CD4-positive, alpha-beta memory T cell (primary cell): Measurements from ENCODE around the gene KDM5C. TPM values are rescaled to one million over a fixed set of nuclear protein-coding genes. Genes with fewer than 3 reads are reported as not detected.

Experiments used
- CTCF ChIA-PET: fragments of 350-600 bp; sonication (Branson Sonifier 250); formaldehyde crosslinking; loops from one replicate; lab custom pipeline; 2021; ENCODE audit warnings: inconsistent platforms; ENCODE audit not compliant: partially characterized antibody; lab: Charles Lee
- POLR2A ChIA-PET: fragments of 350-600 bp; sonication (Branson Sonifier 250); formaldehyde crosslinking; loops from one replicate; lab custom pipeline; 2021; ENCODE audit not compliant: partially characterized antibody; lab: Charles Lee
- DNase-seq, 5 donors: peaks; one replicate each; pipeline versions ENCODE4 v3.0.0 to v3.0.0-alpha.2; 2020 to 2022; ENCODE audit warnings: mixed read lengths in 1 of 5
- H3K27ac ChIP-seq: one replicate; pipeline ENCODE4 v1.7.0; 2013; ENCODE audit warnings: low read depth, low read length
- H3K27me3 ChIP-seq: 2 replicates; pipeline ENCODE4 v1.7.0; 2013; ENCODE audit warnings: mild to moderate bottlenecking, low read length, moderate library complexity; ENCODE audit not compliant: insufficient read depth
- H3K36me3 ChIP-seq: 2 replicates; pipeline ENCODE4 v1.7.0; 2013; ENCODE audit warnings: mild to moderate bottlenecking, low read length, moderate library complexity; ENCODE audit not compliant: insufficient read depth
- H3K4me1 ChIP-seq: 2 replicates; pipeline ENCODE4 v1.7.0; 2013; ENCODE audit warnings: mild to moderate bottlenecking, low read length, moderate library complexity; ENCODE audit not compliant: insufficient read depth
- H3K4me3 ChIP-seq, 2 donors: one replicate each; pipeline ENCODE4 v1.7.0; 2013; ENCODE audit warnings: low read length in 2 of 2, mild to moderate bottlenecking in 1 of 2
- H3K9me3 ChIP-seq, 2 donors: one replicate each; pipeline ENCODE4 v1.7.0; 2013; ENCODE audit warnings: low read length in 2 of 2, control low read depth in 1 of 2; ENCODE audit not compliant: control insufficient read depth in 1 of 2
- H3K27ac Mint-ChIP-seq, 7 donors: one replicate each; pipeline ENCODE4 v1.8.0; 2020 to 2021; ENCODE audit warnings: mixed read lengths in 7 of 7, mild to moderate bottlenecking in 6 of 7, inconsistent platforms in 3 of 7, moderate library complexity in 3 of 7
- H3K27me3 Mint-ChIP-seq, 2 donors: one replicate each; pipeline ENCODE4 v1.8.0; 2020 to 2021; ENCODE audit warnings: mixed read lengths in 2 of 2
- H3K36me3 Mint-ChIP-seq, 2 donors: one replicate each; pipeline ENCODE4 v1.8.0; 2020 to 2021; ENCODE audit warnings: mixed read lengths in 2 of 2, inconsistent platforms in 1 of 2, mild to moderate bottlenecking in 1 of 2
- H3K4me1 Mint-ChIP-seq, 4 donors: one replicate each; pipeline ENCODE4 v1.8.0; 2020 to 2021; ENCODE audit warnings: mixed read lengths in 4 of 4, mild to moderate bottlenecking in 1 of 4
- H3K4me3 Mint-ChIP-seq, 8 donors: one replicate each; pipeline ENCODE4 v1.8.0; 2020 to 2021; ENCODE audit warnings: mixed read lengths in 8 of 8, mild to moderate bottlenecking in 7 of 8, moderate library complexity in 6 of 8, inconsistent platforms in 3 of 8
- H3K9me3 Mint-ChIP-seq, 8 donors: one replicate each; pipeline ENCODE4 v1.8.0; 2020 to 2021; ENCODE audit warnings: mixed read lengths in 8 of 8, mild to moderate bottlenecking in 5 of 8, inconsistent platforms in 3 of 8, moderate library complexity in 1 of 8
- intact Hi-C: fragments of 100-400 bp; cut with micrococcal nuclease; formaldehyde crosslinking; loops from one replicate; pipeline ENCODE4 v1.15.1; 2023
- polyA plus RNA-seq, 2 donors: library from polyadenylated mRNA; unstranded; fragments of 300-500 nt; fragmentation: Illumina TruSeq; gene quantifications; one replicate each; pipeline ENCODE4 v1.2.3, GENCODE V29; 2021
- total RNA-seq, 2 experiments: library from RNA; stranded (reverse); gene quantifications; one replicate each; pipeline ENCODE4 v1.2.3, GENCODE V29; 2021

Gene KDM5C
- total and polyA plus RNA-seq, 4 experiments from 2014 or later: 8.0 to 127 (median 73.3) TPM

DNA sequence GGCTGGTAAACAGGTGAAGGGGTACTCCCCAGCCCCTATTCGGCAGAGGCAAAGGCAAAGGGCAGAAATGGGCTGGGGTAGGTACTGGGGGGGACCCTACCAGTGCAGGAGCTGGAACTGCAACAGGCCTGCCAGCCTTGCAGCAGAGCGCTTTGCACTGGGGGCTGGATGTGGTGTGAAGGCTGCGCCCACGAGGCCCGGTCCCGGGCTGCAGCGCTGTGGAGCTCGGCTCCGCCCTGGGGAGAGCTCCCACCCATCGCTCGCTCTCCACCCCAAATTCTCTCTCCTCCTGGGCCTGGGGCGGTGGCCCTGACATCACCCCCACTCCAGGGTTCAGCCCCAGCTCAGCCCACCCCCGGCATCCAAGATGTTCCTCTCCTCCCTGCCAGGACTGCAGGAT is 32.2 kb upstream of the KDM5C start:
- no peaks in the 10 kb centered on the region for H3K27me3 Mint-ChIP-seq
- H3K4me3 Mint-ChIP-seq: no peak overlapping the region
- H3K27me3 ChIP-seq: no peaks in the 10 kb centered on the region
- DNase-seq: no peak
- H3K27ac ChIP-seq: no peak overlapping the region
- ChIA-PET CTCF (interaction anchor here (1.0 to 1.1 kb wide), 2 partner anchors 26 to 54 kb away, joined by 3 to 4 read pairs; no protein-coding TSS in a partner anchor), POLR2A (no interaction called here)
- H3K4me1 Mint-ChIP-seq: peaks cover 8 to 10% (median 10%) of the 10 kb centered on the region in 4 donors
- no peaks in the 10 kb centered on the region for H3K36me3 Mint-ChIP-seq
- intact Hi-C loops: no loop called here
- no peaks in the 10 kb centered on the region for H3K36me3 ChIP-seq
- peaks cover 10% of the 10 kb centered on the region for H3K4me1 ChIP-seq
- peaks cover 0 to 3% (median 0%) of the 10 kb centered on the region in 8 donors for H3K9me3 Mint-ChIP-seq
- no peak overlapping the region for H3K27ac Mint-ChIP-seq
- H3K4me3 ChIP-seq: no peak overlapping the region
- no peaks in the 10 kb centered on the region for H3K9me3 ChIP-seq

GRCh38 chrX:53256446-53257041 is 31.5 kb upstream of the KDM5C start:
- H3K4me1 ChIP-seq: peaks cover 4% of the 10 kb centered on the region
- no peaks in the 10 kb centered on the region for H3K36me3 ChIP-seq
- H3K4me1 Mint-ChIP-seq: peaks cover 3 to 4% (median 4%) of the 10 kb centered on the region in 4 donors
- no peaks in the 10 kb centered on the region for H3K27me3 ChIP-seq
- H3K4me3 Mint-ChIP-seq: no peak overlapping the region
- POLR2A ChIA-PET: no interaction called here
- no peaks in the 10 kb centered on the region for H3K27me3 Mint-ChIP-seq
- peaks cover 0 to 3% (median 0%) of the 10 kb centered on the region in 8 donors for H3K9me3 Mint-ChIP-seq
- intact Hi-C loops: no loop called here
- CTCF ChIA-PET: interaction anchor here (1.1 kb wide), 1 partner anchor 54 kb away, joined by 4 read pairs; no protein-coding TSS in a partner anchor
- no peak overlapping the region for H3K27ac Mint-ChIP-seq
- H3K36me3 Mint-ChIP-seq: no peaks in the 10 kb centered on the region
- no peaks in the 10 kb centered on the region for H3K9me3 ChIP-seq
- no peak for DNase-seq
- H3K4me3 ChIP-seq: no peak overlapping the region
- no peak overlapping the region for H3K27ac ChIP-seq

- Mint-ChIP-seq H3K27ac (no peak overlapping the region), H3K9me3 (peaks cover 0 to 3% (median 0%) of the 10 kb centered on the region in 8 donors), H3K4me3 (no peak overlapping the region), H3K4me1 (no peaks in the 10 kb centered on the region), H3K36me3 (no peaks in the 10 kb centered on the region), H3K27me3 (no peaks in the 10 kb centered on the region)
- no peaks in the 10 kb centered on the region for H3K9me3 ChIP-seq
- DNase-seq: no peak
- intact Hi-C loops: no loop called here
- H3K4me1 ChIP-seq: no peaks in the 10 kb centered on the region
- H3K4me3 ChIP-seq: no peak overlapping the region
- POLR2A ChIA-PET: no interaction called here
- H3K27ac ChIP-seq: no peak overlapping the region
- CTCF ChIA-PET: no interaction called here
- H3K36me3 ChIP-seq: no peaks in the 10 kb centered on the region
- H3K27me3 ChIP-seq: no peaks in the 10 kb centered on the region
These were observed 30.8 kb upstream of the KDM5C start for GRCh38 chrX:53255738-53256191.

DNA sequence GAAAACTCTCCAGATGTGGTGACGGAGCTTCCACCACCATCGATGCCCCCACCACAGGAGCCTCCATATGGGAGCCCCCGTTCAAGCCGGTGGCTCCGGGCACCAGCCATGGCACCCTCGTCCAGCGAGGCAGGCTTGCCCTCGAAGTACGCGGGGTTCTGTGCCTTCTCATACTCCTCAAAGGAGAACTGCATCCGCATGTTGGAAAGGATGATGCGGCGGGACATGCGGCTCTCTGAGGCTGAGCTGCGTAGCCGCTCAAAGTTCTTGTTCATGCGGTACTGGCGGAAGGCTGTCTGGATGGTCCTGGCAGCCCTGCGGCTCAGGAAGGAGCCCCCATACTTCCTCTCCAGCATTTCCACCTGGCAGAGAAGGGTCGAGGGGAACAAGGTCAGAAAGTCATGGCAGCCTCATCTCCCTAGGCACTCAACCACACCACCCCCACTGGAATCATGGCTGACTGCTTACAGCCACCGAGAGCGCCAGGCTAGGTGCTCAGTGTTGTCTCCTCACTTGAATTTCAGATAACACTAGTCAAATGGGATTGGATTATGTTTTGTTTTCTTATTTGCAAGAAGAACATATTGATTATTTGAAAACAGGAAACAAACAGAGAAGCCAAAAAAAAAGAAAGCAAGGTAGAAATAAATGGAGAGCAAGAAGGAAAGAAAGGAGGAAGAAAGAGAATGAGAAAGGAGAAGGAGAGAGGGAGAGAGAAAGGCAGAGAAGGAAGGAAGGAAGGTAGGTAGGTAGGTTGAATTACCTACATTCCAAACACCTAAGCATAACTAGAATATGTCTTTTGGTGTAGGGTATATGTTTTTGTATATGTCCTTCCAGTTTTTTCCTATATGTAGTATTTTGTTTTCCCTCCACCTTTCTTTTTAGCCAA is 29.8 kb upstream of the KDM5C start:
- peaks cover 0 to 3% (median 0%) of the 10 kb centered on the region in 8 donors for H3K9me3 Mint-ChIP-seq
- intact Hi-C loops: no loop called here
- no peaks in the 10 kb centered on the region for H3K27me3 Mint-ChIP-seq
- ChIA-PET CTCF (no interaction called here), POLR2A (no interaction called here)
- no peaks in the 10 kb centered on the region for H3K27me3 ChIP-seq
- no peaks in the 10 kb centered on the region for H3K4me1 Mint-ChIP-seq
- no peaks in the 10 kb centered on the region for H3K36me3 ChIP-seq
- no peak overlapping the region for H3K27ac ChIP-seq
- no peak for DNase-seq
- no peaks in the 10 kb centered on the region for H3K9me3 ChIP-seq
- H3K36me3 Mint-ChIP-seq: no peaks in the 10 kb centered on the region
- H3K27ac Mint-ChIP-seq: peak overlapping the region in 2 of 7 donors; percentile 24 to 48
- no peak overlapping the region for H3K4me3 ChIP-seq
- no peak overlapping the region for H3K4me3 Mint-ChIP-seq
- no peaks in the 10 kb centered on the region for H3K4me1 ChIP-seq

DNA sequence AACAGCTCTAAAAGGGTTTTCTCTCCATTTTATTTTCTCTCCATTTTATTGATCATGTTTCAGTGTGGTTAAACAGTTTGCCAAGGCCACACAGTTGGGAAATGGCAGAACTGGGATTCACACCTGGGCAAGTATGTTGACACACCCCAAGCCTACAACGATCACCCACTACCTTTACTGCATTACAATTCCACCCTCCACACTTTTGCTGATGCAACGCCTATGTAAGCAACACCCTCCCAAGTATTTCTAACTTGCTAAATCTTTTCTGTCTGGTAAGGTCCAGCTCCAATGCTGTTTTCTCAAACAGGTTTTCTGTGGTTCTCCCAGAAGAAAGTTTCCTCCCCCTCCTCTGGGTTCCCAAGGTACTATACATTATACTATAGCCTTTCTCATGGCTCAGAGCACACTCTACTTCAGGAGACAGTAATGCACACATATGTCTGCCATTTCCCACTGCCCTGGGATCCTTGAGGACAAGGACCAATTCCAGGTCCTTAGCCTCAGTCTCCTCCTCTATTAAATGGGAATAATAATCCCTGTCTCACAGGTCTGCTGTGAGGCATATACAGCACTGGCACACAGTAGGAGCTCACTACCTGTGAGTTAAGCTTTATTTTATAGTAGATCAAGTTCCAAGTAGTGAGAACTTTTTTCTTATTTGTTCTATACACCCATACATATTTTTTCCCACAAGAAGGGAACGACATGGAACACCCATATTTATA is 28.4 kb upstream of the KDM5C start:
- Mint-ChIP-seq H3K27me3 (no peaks in the 10 kb centered on the region), H3K27ac (peak overlapping the region in 1 of 7 donors; percentile 59), H3K4me1 (no peaks in the 10 kb centered on the region), H3K9me3 (peaks cover 0 to 3% (median 0%) of the 10 kb centered on the region in 8 donors), H3K4me3 (no peak overlapping the region), H3K36me3 (no peaks in the 10 kb centered on the region)
- Histone ChIP-seq H3K4me3 (no peak overlapping the region), H3K9me3 (no peaks in the 10 kb centered on the region), H3K27me3 (no peaks in the 10 kb centered on the region), H3K36me3 (no peaks in the 10 kb centered on the region), H3K4me1 (no peaks in the 10 kb centered on the region), H3K27ac (no peak overlapping the region)
- intact Hi-C loops: no loop called here
- POLR2A ChIA-PET: no interaction called here
- no peak for DNase-seq
- CTCF ChIA-PET: interaction anchor here (1.4 kb wide), 1 partner anchor 9 kb away, joined by 3 read pairs; no protein-coding TSS in a partner anchor

DNA sequence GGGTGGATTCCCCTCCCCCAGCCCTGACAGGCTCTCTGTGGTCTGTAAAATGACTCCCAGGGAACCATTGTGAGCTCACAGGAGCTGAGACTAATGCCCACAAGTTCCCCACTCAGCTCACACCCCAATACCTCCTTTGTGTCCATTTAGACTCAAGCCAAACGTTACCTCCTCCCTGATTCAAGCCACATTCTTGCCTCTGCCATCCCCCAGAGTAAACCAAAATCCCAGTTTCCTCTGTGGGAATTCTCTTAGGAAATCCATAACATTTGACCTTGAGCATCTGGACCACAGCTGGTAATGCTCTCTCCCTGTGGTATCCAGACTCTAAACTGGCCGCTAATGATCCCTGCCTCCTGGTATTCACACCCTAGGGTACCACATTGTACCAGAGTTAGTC is 26.3 kb upstream of the KDM5C start:
- H3K27me3 ChIP-seq: no peaks in the 10 kb centered on the region
- H3K27ac Mint-ChIP-seq: no peak overlapping the region
- peaks cover 0 to 3% (median 0%) of the 10 kb centered on the region in 8 donors for H3K9me3 Mint-ChIP-seq
- H3K27ac ChIP-seq: no peak overlapping the region
- H3K4me1 Mint-ChIP-seq: no peaks in the 10 kb centered on the region
- H3K4me3 ChIP-seq: no peak overlapping the region
- no peaks in the 10 kb centered on the region for H3K9me3 ChIP-seq
- no peaks in the 10 kb centered on the region for H3K36me3 ChIP-seq
- H3K4me3 Mint-ChIP-seq: no peak overlapping the region
- no peaks in the 10 kb centered on the region for H3K36me3 Mint-ChIP-seq
- DNase-seq: no peak
- no peaks in the 10 kb centered on the region for H3K4me1 ChIP-seq
- CTCF ChIA-PET: no interaction called here
- no peaks in the 10 kb centered on the region for H3K27me3 Mint-ChIP-seq
- intact Hi-C loops: no loop called here
- POLR2A ChIA-PET: no interaction called here

DNA sequence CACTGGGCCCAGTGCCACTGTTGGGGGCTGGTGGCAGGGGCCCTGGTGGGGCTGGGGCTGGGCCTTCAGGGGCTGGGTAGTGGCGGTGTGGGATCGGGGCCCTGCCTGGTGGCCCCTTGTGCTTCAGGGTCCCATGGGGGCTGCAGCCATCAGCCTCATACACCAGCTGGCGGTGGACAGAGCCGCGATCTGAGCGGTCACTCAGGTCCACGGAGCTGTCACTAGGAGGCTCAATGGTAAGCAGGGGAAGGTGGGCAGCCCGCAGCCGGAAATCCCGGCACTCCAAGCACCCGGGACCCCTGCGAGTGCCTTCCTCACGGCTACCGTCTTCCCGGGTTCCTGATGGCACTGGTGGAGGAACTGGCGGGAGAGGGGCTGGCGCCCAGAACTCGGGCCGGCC is 25.5 kb upstream of the KDM5C start:
- H3K36me3 Mint-ChIP-seq: no peaks in the 10 kb centered on the region
- H3K4me1 ChIP-seq: no peaks in the 10 kb centered on the region
- no peaks in the 10 kb centered on the region for H3K27me3 Mint-ChIP-seq
- POLR2A ChIA-PET: no interaction called here
- no peak overlapping the region for H3K27ac ChIP-seq
- H3K27ac Mint-ChIP-seq: no peak overlapping the region
- peaks cover 0 to 3% (median 0%) of the 10 kb centered on the region in 8 donors for H3K9me3 Mint-ChIP-seq
- CTCF ChIA-PET: no interaction called here
- intact Hi-C loops: no loop called here
- H3K27me3 ChIP-seq: no peaks in the 10 kb centered on the region
- no peaks in the 10 kb centered on the region for H3K36me3 ChIP-seq
- no peaks in the 10 kb centered on the region for H3K9me3 ChIP-seq
- H3K4me3 ChIP-seq: no peak overlapping the region
- DNase-seq: no peak
- H3K4me1 Mint-ChIP-seq: no peaks in the 10 kb centered on the region
- H3K4me3 Mint-ChIP-seq: no peak overlapping the region
